OCI-LY3 (cell line): ENCODE data around the gene PRM3.

Experiments used
- CTCF ChIP-seq: fragments of 200-600, 300-600 bp; sonication (generic); IDR thresholded peaks from 2 replicates; pipeline ENCODE4 v1.5.1; 2014; ENCODE audit warnings: antibody characterized with exemption, low read length, low read depth
- EZH2phosphoT487 ChIP-seq: fragments of 200-600 bp; shearing (Covaris generic); IDR thresholded peaks from 2 replicates; pipeline ENCODE4 v1.6.1; 2018; ENCODE audit warnings: antibody characterized with exemption, mixed run types, low read depth

GRCh38 chr16:11271610-11272009 is 1.8 kb downstream of the PRM3 start:
- TF ChIP-seq CTCF (no peak), EZH2phosphoT487 (no peak)
